Measurements from ENCODE around the gene PRKAG2. TPM values are rescaled to one million over a fixed set of nuclear protein-coding genes. Genes with fewer than 3 reads are reported as not detected.
A peak's percentile ranks its signal among the peaks of the same experiment; 100 is the strongest.

The PRKAG2 gene
- total RNA-seq, 1 experiment from 2014 or later = 23.9 TPM

- peak overlapping the region; percentile 32; the same call in 1 of the 2 replicates for H3K4me2 ChIP-seq (ENCODE audit: low read length)
- ATAC-seq (peak; percentile 98), DNase-seq (peak; percentile 94)
- CTCF ChIA-PET = interaction anchor here (0.5 to 1.1 kb wide), 4 partner anchors 27 to 474 kb away, joined by 3 to 4 read pairs (median 3); no protein-coding TSS in a partner anchor
- H3K79me2 ChIP-seq (ENCODE audit: low read length) = peaks cover 39% of the 10 kb centered on the region
- H3K9ac ChIP-seq (ENCODE audit: low read length) = no peak overlapping the region
- peaks cover 6% of the 10 kb centered on the region; the same call in 1 of the 2 replicates for H3K36me3 ChIP-seq (ENCODE audit: low read depth, low read length)
- H3K4me1 ChIP-seq (ENCODE audit: insufficient read depth, low read length) = peaks cover 28% of the 10 kb centered on the region
- no peak for TF ChIP-seq EZH2phosphoT487 (IDR thresholded peaks at IDR 0.05; ENCODE audit: borderline replicate concordance, low read length)
- TF ChIP-seq EZH2 (IDR thresholded peaks at IDR 0.05; ENCODE audit: low read length, unreplicated experiment) = no peak
- no peaks in the 10 kb centered on the region for H4K20me1 ChIP-seq (ENCODE audit: low read length)
- H3K9me2 ChIP-seq (replicated peaks; ENCODE audit: low read length) = no peaks in the 10 kb centered on the region
- H3K9me3 ChIP-seq (ENCODE audit: low read length) = no peaks in the 10 kb centered on the region
- intact Hi-C loops (cut with micrococcal nuclease) = no loop called here
- H3K4me3 ChIP-seq (ENCODE audit: low read length) = no peak overlapping the region
- BruUV-seq (replicated peaks) = no TSS peak
- no peak overlapping the region for H2AFZ ChIP-seq (ENCODE audit: low read length)
- POLR2A ChIA-PET (ENCODE audit: unreplicated experiment) = interaction anchor here (0.6 kb wide), 1 partner anchor 72 kb away, joined by 5 read pairs; no protein-coding TSS in a partner anchor
- no peaks in the 10 kb centered on the region for H3K27me3 ChIP-seq (ENCODE audit: low read length)
- no peaks in the 10 kb centered on the region for H3F3A ChIP-seq (ENCODE audit: low read length, unreplicated experiment)
- peak overlapping the region; percentile 28; the same call in 1 of the 2 replicates for H3K27ac ChIP-seq (ENCODE audit: low read length)
Observed at GRCh38 chr7:151592868-151593486, 283.9 kb downstream of the PRKAG2 start.

- H3K4me2 ChIP-seq (ENCODE audit: low read length) = no peak overlapping the region
- H3K27ac ChIP-seq (ENCODE audit: low read length) = peak overlapping the region; percentile 28; the same call in 1 of the 2 replicates
- H3K36me3 ChIP-seq (ENCODE audit: low read depth, low read length) = peaks cover 6% of the 10 kb centered on the region; the same call in 1 of the 2 replicates
- H3K4me1 ChIP-seq (ENCODE audit: insufficient read depth, low read length) = peaks cover 22% of the 10 kb centered on the region
- H3K79me2 ChIP-seq (ENCODE audit: low read length) = peaks cover 34% of the 10 kb centered on the region
- no peak overlapping the region for H3K9ac ChIP-seq (ENCODE audit: low read length)
- no peaks in the 10 kb centered on the region for H4K20me1 ChIP-seq (ENCODE audit: low read length)
- no peak for ATAC-seq
- H3K9me2 ChIP-seq (replicated peaks; ENCODE audit: low read length) = no peaks in the 10 kb centered on the region
- intact Hi-C loops (cut with micrococcal nuclease) = no loop called here
- H3K4me3 ChIP-seq (ENCODE audit: low read length) = no peak overlapping the region
- no peaks in the 10 kb centered on the region for H3F3A ChIP-seq (ENCODE audit: low read length, unreplicated experiment)
- ChIA-PET POLR2A (ENCODE audit: unreplicated experiment) (interaction anchor here (0.6 kb wide), 1 partner anchor 72 kb away, joined by 5 read pairs; no protein-coding TSS in a partner anchor), CTCF (interaction anchor here (0.5 to 1.1 kb wide), 3 partner anchors 28 to 473 kb away, joined by 3 to 4 read pairs (median 3); no protein-coding TSS in a partner anchor)
- TF ChIP-seq EZH2phosphoT487 (IDR thresholded peaks at IDR 0.05; ENCODE audit: borderline replicate concordance, low read length) = no peak
- no peak for TF ChIP-seq EZH2 (IDR thresholded peaks at IDR 0.05; ENCODE audit: low read length, unreplicated experiment)
- no peak for TF ChIP-seq CTCF (conservative IDR thresholded peaks at IDR 0.05; ENCODE audit: low read depth, low read length)
- DNase-seq = no peak
- no peak overlapping the region for H2AFZ ChIP-seq (ENCODE audit: low read length)
- no peaks in the 10 kb centered on the region for H3K9me3 ChIP-seq (ENCODE audit: low read length)
- BruUV-seq (replicated peaks) = TSS peak; percentile 36
- no peaks in the 10 kb centered on the region for H3K27me3 ChIP-seq (ENCODE audit: low read length)
Observed at GRCh38 chr7:151592330-151592729, 284.6 kb downstream of the PRKAG2 start.

GRCh38 chr7:151591866-151592265, 285.0 kb downstream of the PRKAG2 start:
- Histone ChIP-seq H3K79me2 (ENCODE audit: low read length) (peaks cover 30% of the 10 kb centered on the region), H2AFZ (ENCODE audit: low read length) (no peak overlapping the region), H3K27me3 (ENCODE audit: low read length) (no peaks in the 10 kb centered on the region), H3F3A (ENCODE audit: low read length, unreplicated experiment) (no peaks in the 10 kb centered on the region), H3K9me2 (replicated peaks; ENCODE audit: low read length) (no peaks in the 10 kb centered on the region), H3K27ac (ENCODE audit: low read length) (no peak overlapping the region), H3K9ac (ENCODE audit: low read length) (no peak overlapping the region), H3K4me2 (ENCODE audit: low read length) (no peak overlapping the region), H3K9me3 (ENCODE audit: low read length) (no peaks in the 10 kb centered on the region), H3K4me3 (ENCODE audit: low read length) (no peak overlapping the region), H4K20me1 (ENCODE audit: low read length) (no peaks in the 10 kb centered on the region), H3K4me1 (ENCODE audit: insufficient read depth, low read length) (peaks cover 22% of the 10 kb centered on the region), H3K36me3 (ENCODE audit: low read depth, low read length) (peaks cover 6% of the 10 kb centered on the region; the same call in 1 of the 2 replicates)
- TF ChIP-seq EZH2 (IDR thresholded peaks at IDR 0.05; ENCODE audit: low read length, unreplicated experiment) = no peak
- no peak for TF ChIP-seq CTCF (conservative IDR thresholded peaks at IDR 0.05; ENCODE audit: low read depth, low read length)
- no peak for TF ChIP-seq EZH2phosphoT487 (IDR thresholded peaks at IDR 0.05; ENCODE audit: borderline replicate concordance, low read length)
- intact Hi-C loops (cut with micrococcal nuclease) = no loop called here
- no peak for DNase-seq
- ChIA-PET CTCF (no interaction called here), POLR2A (ENCODE audit: unreplicated experiment) (no interaction called here)
- ATAC-seq = no peak
- no TSS peak for BruUV-seq (replicated peaks)

Data from PC-3 (cell line).